ENCODE measurements around the gene RAB8A.

DNA sequence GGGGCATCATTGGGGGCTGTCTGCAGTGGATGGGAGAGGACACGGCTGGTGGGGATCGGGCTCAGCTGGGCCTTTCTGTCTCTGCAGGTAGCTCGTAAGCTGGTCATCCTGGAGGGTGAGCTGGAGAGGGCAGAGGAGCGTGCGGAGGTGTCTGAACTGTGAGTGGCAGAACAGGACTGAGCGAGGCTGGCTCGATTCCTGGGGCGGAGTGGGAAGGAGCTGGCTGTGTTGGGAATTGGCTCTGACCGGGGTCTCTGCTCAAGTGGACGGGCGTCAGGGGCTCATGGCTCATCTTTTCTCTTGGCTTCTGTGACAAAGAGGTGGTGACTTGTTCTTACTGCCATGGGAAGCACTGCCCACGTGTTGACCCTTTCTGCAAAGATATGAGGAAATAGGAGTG is 23.7 kb upstream of the RAB8A start:
- TF ChIP-seq POLR2A (IDR thresholded peaks at IDR 0.05) (no peak), CTCF (IDR thresholded peaks at IDR 0.05) (no peak)

All from adrenal gland (tissue), 5 donors.